PFSK-1 (cell line): ENCODE measurements around the gene KCNT2.

Experiments
- POLR2AphosphoS5 ChIP-seq: IDR thresholded peaks from 2 replicates; pipeline ENCODE4 v1.6.1; 2012; ENCODE audit warnings: low read depth, mild to moderate bottlenecking, control low read depth, low read length, moderate library complexity
- REST ChIP-seq, 2 experiments: IDR thresholded peaks; 2 replicates each; pipeline versions ENCODE4 v1.6.1 to v1.8.0; 2011 to 2012; ENCODE audit warnings: low read depth in 2 of 2, low read length in 2 of 2, control low read depth in 1 of 2, inconsistent platforms in 1 of 2, mild to moderate bottlenecking in 1 of 2, moderate library complexity in 1 of 2; ENCODE audit not compliant: insufficient read depth in 1 of 2
- SIN3A ChIP-seq: IDR thresholded peaks from 2 replicates; pipeline ENCODE4 v1.6.1; 2012; ENCODE audit warnings: mild to moderate bottlenecking, low read length, moderate library complexity, borderline replicate concordance; ENCODE audit not compliant: insufficient read depth

GRCh38 chr1:196451103-196451502, 157.1 kb downstream of the KCNT2 start:
- no peak for TF ChIP-seq REST (IDR thresholded peaks at IDR 0.05; ENCODE audit: insufficient read depth in 1 of 2, low read depth in 2 of 2, low read length in 2 of 2)
- no peak for TF ChIP-seq POLR2AphosphoS5
- no peak for TF ChIP-seq SIN3A
